Astrocyte (in vitro differentiated cells and primary cell): ENCODE data around the gene ADH5. TPM values are rescaled to one million over a fixed set of nuclear protein-coding genes. Genes with fewer than 3 reads are reported as not detected.

Source experiments
- DNase-seq: peaks from one replicate; pipeline ENCODE4 v3.0.0-alpha.2; 2010; ENCODE audit warnings: low read depth
- FAIRE-seq: peaks from 2 replicates; lab custom pipeline; 2011; peaks lifted over from hg19 to GRCh38; lab: Jason Lieb, UNC
- H2AFZ ChIP-seq: 2 replicates; pipeline ENCODE4 v1.6.0; 2012; ENCODE audit warnings: low read depth, low read length, inconsistent platforms
- H3K27ac ChIP-seq: 2 replicates; pipeline ENCODE4 v1.5.1; 2011; ENCODE audit warnings: low read depth, low read length, inconsistent platforms
- H3K27me3 ChIP-seq: 2 replicates; pipeline ENCODE4 v1.6.0; 2011; ENCODE audit warnings: low read length, inconsistent platforms; ENCODE audit not compliant: insufficient read depth
- H3K36me3 ChIP-seq: 2 replicates; pipeline ENCODE4 v1.5.1; 2011; ENCODE audit warnings: low read length, inconsistent platforms; ENCODE audit not compliant: insufficient read depth
- H3K4me1 ChIP-seq: 2 replicates; pipeline ENCODE4 v1.5.1; 2011; ENCODE audit warnings: low read length, inconsistent platforms; ENCODE audit not compliant: insufficient read depth
- H3K4me2 ChIP-seq: 2 replicates; pipeline ENCODE4 v1.6.0; 2012; ENCODE audit warnings: low read length, inconsistent platforms
- H3K4me3 ChIP-seq: 2 replicates; pipeline ENCODE4 v1.5.1; 2011; ENCODE audit warnings: low read depth, mild to moderate bottlenecking, low read length, inconsistent platforms; ENCODE audit not compliant: insufficient read depth
- H3K79me2 ChIP-seq: 2 replicates; pipeline ENCODE4 v1.6.0; 2012; ENCODE audit warnings: mild to moderate bottlenecking, low read length, inconsistent platforms; ENCODE audit not compliant: insufficient read depth
- H3K9ac ChIP-seq: 2 replicates; pipeline ENCODE4 v1.6.0; 2012; ENCODE audit warnings: mild to moderate bottlenecking, low read length, inconsistent platforms
- H3K9me3 ChIP-seq: 2 replicates; pipeline ENCODE4 v1.5.1; 2012; ENCODE audit warnings: low read depth, mild to moderate bottlenecking, low read length, inconsistent platforms; ENCODE audit not compliant: insufficient read depth
- H4K20me1 ChIP-seq: 2 replicates; pipeline ENCODE4 v1.6.0; 2012; ENCODE audit warnings: low read length, inconsistent platforms; ENCODE audit not compliant: insufficient read depth
- H3K27ac Mint-ChIP-seq: one replicate; pipeline ENCODE4 v1.8.0; 2021; ENCODE audit warnings: mild to moderate bottlenecking, mixed read lengths; ENCODE audit not compliant: unreplicated experiment
- H3K27me3 Mint-ChIP-seq: one replicate; pipeline ENCODE4 v1.8.0; 2021; ENCODE audit warnings: low read depth, mixed read lengths; ENCODE audit not compliant: unreplicated experiment
- H3K36me3 Mint-ChIP-seq: one replicate; pipeline ENCODE4 v1.8.0; 2021; ENCODE audit warnings: low read depth, mixed read lengths; ENCODE audit not compliant: unreplicated experiment
- H3K4me1 Mint-ChIP-seq: one replicate; pipeline ENCODE4 v1.8.0; 2021; ENCODE audit warnings: low read depth, mixed read lengths; ENCODE audit not compliant: unreplicated experiment
- H3K4me3 Mint-ChIP-seq: one replicate; pipeline ENCODE4 v1.8.0; 2021; ENCODE audit warnings: mild to moderate bottlenecking, moderate library complexity, mixed read lengths; ENCODE audit not compliant: unreplicated experiment
- H3K9me3 Mint-ChIP-seq: one replicate; pipeline ENCODE4 v1.8.0; 2021; ENCODE audit warnings: mild to moderate bottlenecking, mixed read lengths; ENCODE audit not compliant: unreplicated experiment
- CTCF ChIP-seq: IDR thresholded peaks from 2 replicates; pipeline ENCODE4 v1.5.1; 2011; ENCODE audit warnings: low read depth, mild to moderate bottlenecking, inconsistent platforms, low read length, moderate library complexity; ENCODE audit not compliant: insufficient read depth
- EZH2 ChIP-seq: IDR thresholded peaks from 2 replicates; pipeline ENCODE4 v1.6.1; 2012; ENCODE audit warnings: mild to moderate bottlenecking, low read length, inconsistent platforms; ENCODE audit not compliant: insufficient read depth
- total RNA-seq: library from RNA; stranded (reverse); gene quantifications from 2 replicates; pipeline ENCODE4 v1.2.1, GENCODE V29; 2021

Gene ADH5
- total RNA-seq, 1 donor from 2014 or later = 210 TPM

- peak overlapping the region; percentile 25 for H3K9ac ChIP-seq
- peak overlapping the region; percentile 77 for H3K4me3 Mint-ChIP-seq
- H3K4me2 ChIP-seq = peak overlapping the region; percentile 100
- no peaks in the 10 kb centered on the region for H3K27me3 ChIP-seq
- TF ChIP-seq EZH2 (no peak), CTCF (no peak)
- peaks cover 18% of the 10 kb centered on the region for H3K4me1 ChIP-seq
- DNase-seq (no peak), FAIRE-seq (no peak)
- H3K9me3 ChIP-seq = no peaks in the 10 kb centered on the region
- H3K27ac Mint-ChIP-seq = no peak overlapping the region
- no peaks in the 10 kb centered on the region for H3K36me3 ChIP-seq
- H3K36me3 Mint-ChIP-seq = peaks cover 2% of the 10 kb centered on the region
- H3K79me2 ChIP-seq = peaks cover 37% of the 10 kb centered on the region
- H2AFZ ChIP-seq = no peak overlapping the region
- H3K4me1 Mint-ChIP-seq = peaks cover 20% of the 10 kb centered on the region
- no peak overlapping the region for H3K27ac ChIP-seq
- peak overlapping the region; percentile 100 for H3K4me3 ChIP-seq
- no peaks in the 10 kb centered on the region for H3K27me3 Mint-ChIP-seq
- H3K9me3 Mint-ChIP-seq = no peaks in the 10 kb centered on the region
- H4K20me1 ChIP-seq = no peaks in the 10 kb centered on the region
Observed at GRCh38 chr4:99091216-99091575, 2.6 kb upstream of the ADH5 start.

- Histone ChIP-seq H3K79me2 (peaks cover 43% of the 10 kb centered on the region), H3K27me3 (no peaks in the 10 kb centered on the region), H4K20me1 (peaks cover 3% of the 10 kb centered on the region), H3K4me3 (peak overlapping the region; percentile 100), H3K36me3 (no peaks in the 10 kb centered on the region), H3K4me1 (peaks cover 18% of the 10 kb centered on the region), H2AFZ (no peak overlapping the region), H3K4me2 (peak overlapping the region; percentile 100), H3K27ac (no peak overlapping the region), H3K9me3 (no peaks in the 10 kb centered on the region), H3K9ac (peak overlapping the region; percentile 25)
- H3K36me3 Mint-ChIP-seq = peaks cover 2% of the 10 kb centered on the region
- DNase-seq (peak; percentile 26), FAIRE-seq (no peak)
- TF ChIP-seq CTCF (no peak), EZH2 (no peak)
- no peaks in the 10 kb centered on the region for H3K27me3 Mint-ChIP-seq
- peak overlapping the region; percentile 16 for H3K27ac Mint-ChIP-seq
- peak overlapping the region; percentile 77 for H3K4me3 Mint-ChIP-seq
- peaks cover 20% of the 10 kb centered on the region for H3K4me1 Mint-ChIP-seq
- no peaks in the 10 kb centered on the region for H3K9me3 Mint-ChIP-seq
Observed at GRCh38 chr4:99090481-99091215, 2.1 kb upstream of the ADH5 start.

GRCh38 chr4:99088023-99088449 is 552 bp downstream of the ADH5 start:
- peaks cover 25% of the 10 kb centered on the region for H3K4me1 Mint-ChIP-seq
- peak overlapping the region; percentile 99 for H3K27ac Mint-ChIP-seq
- peaks cover 18% of the 10 kb centered on the region for H3K4me1 ChIP-seq
- H3K36me3 Mint-ChIP-seq = peaks cover 8% of the 10 kb centered on the region
- H3K4me3 Mint-ChIP-seq = peak overlapping the region; percentile 100
- H3K4me2 ChIP-seq = peak overlapping the region; percentile 100
- no peaks in the 10 kb centered on the region for H3K27me3 ChIP-seq
- peak overlapping the region; percentile 96 for H3K9ac ChIP-seq
- TF ChIP-seq CTCF = no peak
- H4K20me1 ChIP-seq = peaks cover 16% of the 10 kb centered on the region
- H2AFZ ChIP-seq = peak overlapping the region; percentile 83
- H3K9me3 ChIP-seq = no peaks in the 10 kb centered on the region
- H3K27me3 Mint-ChIP-seq = no peaks in the 10 kb centered on the region
- peak overlapping the region; percentile 84 for H3K27ac ChIP-seq
- H3K4me3 ChIP-seq = peak overlapping the region; percentile 100
- DNase-seq (peak; percentile 63), FAIRE-seq (no peak)
- H3K79me2 ChIP-seq = peaks cover 62% of the 10 kb centered on the region
- H3K9me3 Mint-ChIP-seq = no peaks in the 10 kb centered on the region
- H3K36me3 ChIP-seq = peaks cover 16% of the 10 kb centered on the region
